ENCODE data around the gene AQP3. TPM values are rescaled to one million over a fixed set of nuclear protein-coding genes. Genes with fewer than 3 reads are reported as not detected.

AQP3 gene
- total and polyA plus RNA-seq, 2 of the 8 experiments (the other 6 are each of a cell fraction or from before 2014, with no cell fraction given): 2.6 to 7.6 TPM

DNA sequence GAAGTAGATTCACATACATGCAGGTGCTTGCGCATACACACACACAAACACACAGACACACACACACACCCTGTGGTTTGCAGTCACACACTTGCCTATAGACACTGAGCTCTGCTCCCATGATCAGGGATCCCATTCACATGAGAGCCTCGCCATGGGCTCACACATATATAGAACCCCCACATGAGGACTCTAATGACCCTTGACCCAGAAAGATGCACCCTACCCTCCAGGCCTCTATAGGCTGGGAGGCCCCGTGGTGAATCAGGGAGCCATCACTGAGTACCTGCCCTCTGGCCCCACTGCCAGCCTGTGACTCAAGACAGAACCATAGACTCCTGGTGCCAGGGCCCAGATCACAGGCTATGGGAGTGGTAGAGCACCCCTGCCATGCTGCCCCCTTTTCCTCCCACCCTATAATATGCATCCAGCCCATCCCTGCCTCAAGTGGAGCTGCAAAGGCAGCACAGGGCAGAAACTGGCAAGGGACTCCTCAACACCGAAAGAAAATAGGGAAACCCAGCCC is 3.3 kb upstream of the AQP3 start:
- Histone ChIP-seq H3K9ac (replicated peaks in 1 of 4; ENCODE audit: extremely low read depth in 1 of 4, low read depth in 3 of 4, low read length in 3 of 4) (no peak overlapping the region), H2BK15ac (ENCODE audit: low read length) (peak overlapping the region; percentile 97; the same call in 1 of the 2 replicates), H4K91ac (replicated peaks; ENCODE audit: insufficient read length, low read length) (no peak overlapping the region), H4K5ac (ENCODE audit: insufficient read length, low read depth, low read length) (no peak overlapping the region), H3K4me2 (ENCODE audit: insufficient read depth in 1 of 2, low read depth in 2 of 2, low read length in 2 of 2) (no peak overlapping the region), H3K9me3 (ENCODE audit: insufficient read depth in 2 of 2, low read depth in 1 of 2, low read length in 1 of 2) (no peaks in the 10 kb centered on the region), H3K23me2 (ENCODE audit: low read depth, low read length) (peaks cover 10% of the 10 kb centered on the region; the same call in 1 of the 2 replicates), H3K56ac (replicated peaks; ENCODE audit: insufficient read length, low read depth, low read length) (no peak overlapping the region), H2BK12ac (ENCODE audit: low read depth, low read length) (no peak overlapping the region), H3K36me3 (ENCODE audit: control insufficient read depth in 2 of 4, insufficient read depth in 4 of 4, low read length in 3 of 4) (no peaks in the 10 kb centered on the region), H2BK20ac (ENCODE audit: low read length) (no peak overlapping the region), H2AK5ac (ENCODE audit: low read depth, low read length) (no peak overlapping the region), H3K4me3 (ENCODE audit: extremely low read depth in 1 of 4, insufficient read depth in 2 of 4, low read depth in 3 of 4, low read length in 4 of 4) (no peak overlapping the region), H3K14ac (ENCODE audit: insufficient read length) (no peak overlapping the region), H3K4ac (replicated peaks; ENCODE audit: insufficient read length, low read depth, low read length) (no peak overlapping the region), H4K8ac (ENCODE audit: extremely low read depth, insufficient read depth, low read length) (no peak overlapping the region; the same call in 1 of the 2 replicates), H3K18ac (ENCODE audit: extremely low read depth, low read length) (no peak overlapping the region), H3K27me3 (replicated peaks in 1 of 4; ENCODE audit: control insufficient read depth in 3 of 4, extremely low read depth in 1 of 4, insufficient read depth in 3 of 4, low read length in 3 of 4) (peaks cover 0 to 23% (median 12%) of the 10 kb centered on the region in 4 experiments; a peak in 5 of 7 replicates), H3K79me1 (ENCODE audit: low read depth, low read length) (no peaks in the 10 kb centered on the region), H3K27ac (ENCODE audit: low read depth, low read length) (no peak overlapping the region), H2BK120ac (replicated peaks; ENCODE audit: low read depth, low read length) (no peak overlapping the region), H2AFZ (ENCODE audit: low read length) (no peak overlapping the region), H3K23ac (ENCODE audit: insufficient read length) (no peak overlapping the region), H2BK5ac (ENCODE audit: low read depth, low read length) (no peak overlapping the region), H3K79me2 (ENCODE audit: control insufficient read depth in 1 of 2, insufficient read depth in 2 of 2, low read length in 2 of 2) (no peaks in the 10 kb centered on the region), H4K20me1 (replicated peaks in 1 of 2; ENCODE audit: control insufficient read depth in 1 of 2, insufficient read depth in 2 of 2, low read length in 2 of 2) (no peaks in the 10 kb centered on the region), H3K4me1 (replicated peaks in 1 of 4; ENCODE audit: control insufficient read depth in 3 of 4, insufficient read depth in 4 of 4, low read length in 3 of 4) (peaks cover 0 to 29% (median 13%) of the 10 kb centered on the region in 4 experiments; a peak in 6 of 7 replicates)
- ChIA-PET POLR2A (ENCODE audit: partially characterized antibody) (interaction anchor here (0.8 to 1.1 kb wide), 2 partner anchors 13 to 28 kb away, joined by 3 read pairs; no protein-coding TSS in a partner anchor), CTCF (ENCODE audit: partially characterized antibody) (interaction anchor here (0.6 to 21.6 kb wide), 12 partner anchors 13 to 418 kb away, joined by 3 to 358 read pairs (median 26); partner anchors contain the start of genes AQP7 and NOL6)
- DNase-seq (ENCODE audit: low read depth in 1 of 2, low spot score in 2 of 2) (no peak), FAIRE-seq (no peak)
- 86% methylated on average over 4 of the region's 4 CpGs; no CpG with 5 or more reads in 1 of the 2 experiments for WGBS, 2 experiments (ENCODE audit: extremely low coverage in 1 of 2, insufficient coverage in 1 of 2, insufficient read length in 1 of 2, insufficient replicate concordance in 2 of 2, low coverage in 1 of 2, low lambda C conversion rate in 2 of 2, missing lambda C conversion rate in 1 of 2)
- no peak for TF ChIP-seq CREB1 (IDR thresholded peaks at IDR 0.05)
